Activated T-helper 1 cell treated with anti-CD3 and anti-CD28 coated beads, Interleukin-2, amount 50 U/mL, for 16 hours (primary cell): Measurements from ENCODE around the gene HNRNPA1L2.
"Not testable (repeated sequence)": the region's sequence is repeated elsewhere in the genome, so short reads cannot be mapped to it uniquely, and the experiment has no call there.

ENCODE experiments used
- DNase-seq, 2 donors: peaks; one replicate each; pipeline ENCODE4 v3.0.0-alpha.2; 2020; ENCODE audit warnings: low read depth in 1 of 2, low spot score in 1 of 2

Gene HNRNPA1L2

DNA sequence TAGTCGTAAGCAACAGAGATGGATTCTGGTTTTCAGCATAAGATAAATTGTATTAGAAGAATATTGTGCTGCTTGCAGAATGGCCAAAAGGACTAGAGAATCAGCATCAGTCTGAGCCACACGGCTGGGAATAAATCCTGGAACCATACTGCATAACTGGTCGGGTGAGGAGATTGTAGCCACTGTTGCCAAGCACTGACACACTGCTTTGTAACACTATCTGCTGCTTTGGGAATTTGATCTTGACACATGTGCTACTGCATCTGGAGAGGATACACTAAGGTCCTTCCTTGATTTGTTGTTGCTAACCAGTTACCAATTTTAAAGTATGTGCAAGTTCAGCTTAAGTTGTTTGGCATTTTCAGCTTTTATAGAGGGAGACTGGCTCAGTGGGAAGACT lies 1.9 kb downstream of the HNRNPA1L2 start:
- DNase-seq, result no peak

DNA sequence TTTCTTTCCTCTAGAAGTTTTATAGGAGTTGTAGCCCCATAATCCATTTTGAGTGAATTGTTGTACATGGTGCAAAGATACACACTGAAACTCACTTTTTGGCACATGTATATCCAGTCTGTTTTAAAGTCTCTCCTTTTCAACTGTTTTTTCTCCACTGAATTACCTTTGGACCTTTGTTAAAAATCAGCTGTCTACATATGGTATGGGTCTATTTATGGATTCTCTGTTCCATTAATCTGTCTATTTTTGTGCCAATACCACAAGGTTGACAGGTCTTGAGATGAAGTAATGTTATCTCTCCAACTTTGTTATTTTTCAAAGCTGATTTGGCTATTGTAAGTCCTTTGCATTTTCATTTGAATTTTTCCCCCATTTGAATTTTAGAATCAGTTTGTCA lies 4.7 kb downstream of the HNRNPA1L2 start:
- no peak for DNase-seq

- DNase-seq, result no peak
These were observed 8.5 kb downstream of the HNRNPA1L2 start for GRCh38 chr13:52650731-52651130.

- no peak for DNase-seq
These were observed 9.6 kb downstream of the HNRNPA1L2 start for GRCh38 chr13:52651897-52652195.

GRCh38 chr13:52652196-52652979 lies 10.2 kb downstream of the HNRNPA1L2 start, which contains the start of gene SUGT1:
SUGT1 (plus strand) TSS chr13:52652836; CDS start chr13:52652921, 85 bp downstream.
- peak; percentile 90 to 92 for DNase-seq

- DNase-seq, result peak in 1 of 2 donors; percentile 6
These were observed 10.7 kb downstream of the HNRNPA1L2 start for GRCh38 chr13:52652980-52653303.

DNA sequence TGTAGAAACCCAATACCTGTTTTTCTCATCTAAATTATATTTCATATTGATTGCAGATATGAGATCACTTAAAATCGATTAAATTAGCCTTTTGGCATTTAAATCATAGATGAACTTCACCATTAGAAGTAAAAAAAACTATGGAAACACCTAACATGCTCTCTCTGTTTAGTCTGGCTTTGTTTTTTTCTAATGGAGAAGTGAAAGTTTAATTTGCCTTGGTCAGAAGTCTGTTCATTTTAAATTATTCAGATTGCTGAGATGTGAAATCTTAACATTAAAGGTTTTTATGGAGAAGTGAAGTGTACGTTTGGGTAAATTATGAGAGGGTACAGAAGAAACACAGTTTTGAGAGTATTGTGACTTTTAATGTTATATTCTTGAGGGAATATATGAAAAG lies 17.1 kb downstream of the HNRNPA1L2 start:
- DNase-seq, result no peak

DNA sequence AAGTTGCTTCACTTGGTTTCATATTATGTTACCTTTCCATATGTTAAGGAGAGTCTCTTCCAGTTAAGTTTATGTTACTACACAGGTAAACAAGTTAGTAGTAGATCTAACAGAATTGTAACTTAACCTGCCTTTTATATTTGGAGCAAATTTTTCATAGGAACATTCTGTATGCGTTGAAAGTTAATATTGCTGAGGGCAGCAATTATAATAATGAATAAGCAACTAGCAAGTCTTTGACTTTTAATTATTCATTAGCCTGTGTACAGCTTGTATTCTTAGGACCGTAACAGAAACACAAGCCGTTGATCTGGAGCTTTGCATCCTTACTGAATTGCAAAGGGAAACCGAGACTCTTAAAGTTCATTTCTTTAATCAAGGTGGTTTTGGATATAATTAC lies 22.0 kb downstream of the HNRNPA1L2 start:
- no peak for DNase-seq

- DNase-seq, result no peak
These were observed 23.1 kb downstream of the HNRNPA1L2 start for GRCh38 chr13:52665325-52665724.

GRCh38 chr13:52669677-52670076 lies 27.4 kb downstream of the HNRNPA1L2 start:
- no peak for DNase-seq

- DNase-seq, result no peak
These were observed 28.5 kb downstream of the HNRNPA1L2 start for GRCh38 chr13:52670726-52671125.

DNA sequence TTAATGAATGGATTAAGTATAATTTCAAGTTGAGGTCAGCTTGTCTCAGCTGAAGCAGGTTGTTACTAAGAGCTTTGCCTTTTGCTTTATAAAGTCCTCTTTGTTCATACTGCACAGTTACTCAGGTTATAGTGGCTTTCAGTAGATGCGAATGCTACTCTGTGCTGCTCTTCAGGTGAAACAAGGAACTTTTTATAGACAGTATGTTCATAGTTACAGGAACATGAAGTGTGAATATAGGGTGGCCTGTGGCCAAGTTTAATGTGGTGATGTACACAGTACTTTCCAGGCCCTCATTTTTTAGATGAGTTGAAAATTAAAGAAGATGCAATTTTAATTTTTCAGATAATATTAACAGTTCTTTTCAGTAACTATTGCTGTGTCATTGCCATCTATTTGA lies 31.2 kb downstream of the HNRNPA1L2 start:
- DNase-seq, result no peak

GRCh38 chr13:52677823-52678222 lies 35.6 kb downstream of the HNRNPA1L2 start:
- DNase-seq, result no peak

GRCh38 chr13:52685806-52686205 lies 43.6 kb downstream of the HNRNPA1L2 start:
- DNase-seq, result not testable (repeated sequence)

DNA sequence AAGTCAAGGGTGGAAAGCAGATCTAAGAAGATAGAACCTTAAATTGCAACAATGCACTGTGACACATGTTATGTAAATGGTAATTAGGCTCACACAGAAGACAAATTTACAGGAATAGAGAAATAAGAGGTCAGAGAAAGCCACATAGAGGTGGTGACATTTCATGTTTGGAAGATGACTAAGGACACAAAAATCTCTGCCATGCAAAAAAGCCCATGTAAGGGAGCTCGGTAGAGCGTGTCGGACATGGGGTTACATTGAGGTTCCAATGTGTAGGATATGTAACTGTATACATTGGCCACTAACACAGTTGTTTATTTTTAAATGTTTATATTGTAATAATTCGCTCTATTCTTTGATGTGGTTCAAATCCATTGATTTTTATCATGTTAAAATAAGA lies 44.1 kb downstream of the HNRNPA1L2 start:
- DNase-seq, result no peak
